ENCODE data around the gene SLIT3.

The SLIT3 gene

GRCh38 chr5:168721002-168721753 is 579.8 kb downstream of the SLIT3 start:
- TF ChIP-seq, protein P1, sequence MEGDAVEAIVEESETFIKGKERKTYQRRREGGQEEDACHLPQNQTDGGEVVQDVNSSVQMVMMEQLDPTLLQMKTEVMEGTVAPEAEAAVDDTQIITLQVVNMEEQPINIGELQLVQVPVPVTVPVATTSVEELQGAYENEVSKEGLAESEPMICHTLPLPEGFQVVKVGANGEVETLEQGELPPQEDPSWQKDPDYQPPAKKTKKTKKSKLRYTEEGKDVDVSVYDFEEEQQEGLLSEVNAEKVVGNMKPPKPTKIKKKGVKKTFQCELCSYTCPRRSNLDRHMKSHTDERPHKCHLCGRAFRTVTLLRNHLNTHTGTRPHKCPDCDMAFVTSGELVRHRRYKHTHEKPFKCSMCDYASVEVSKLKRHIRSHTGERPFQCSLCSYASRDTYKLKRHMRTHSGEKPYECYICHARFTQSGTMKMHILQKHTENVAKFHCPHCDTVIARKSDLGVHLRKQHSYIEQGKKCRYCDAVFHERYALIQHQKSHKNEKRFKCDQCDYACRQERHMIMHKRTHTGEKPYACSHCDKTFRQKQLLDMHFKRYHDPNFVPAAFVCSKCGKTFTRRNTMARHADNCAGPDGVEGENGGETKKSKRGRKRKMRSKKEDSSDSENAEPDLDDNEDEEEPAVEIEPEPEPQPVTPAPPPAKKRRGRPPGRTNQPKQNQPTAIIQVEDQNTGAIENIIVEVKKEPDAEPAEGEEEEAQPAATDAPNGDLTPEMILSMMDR (IDR thresholded peaks at IDR 0.05), result no peak
- Mint-ChIP-seq H3K9me3 (peaks cover 4% of the 10 kb centered on the region), H3K36me3 (ENCODE audit: low read depth) (peaks cover 9% of the 10 kb centered on the region), H3K27ac (no peak overlapping the region), H3K4me3 (no peak overlapping the region), H3K27me3 (ENCODE audit: low read depth, poor library complexity) (peaks cover 2% of the 10 kb centered on the region), H3K4me1 (peaks cover 11% of the 10 kb centered on the region)
- no peak for DNase-seq

GRCh38 chr5:168720575-168720974 is 580.4 kb downstream of the SLIT3 start:
- Mint-ChIP-seq H3K9me3 (no peaks in the 10 kb centered on the region), H3K36me3 (ENCODE audit: low read depth) (peaks cover 9% of the 10 kb centered on the region), H3K27ac (no peak overlapping the region), H3K4me1 (peaks cover 11% of the 10 kb centered on the region), H3K4me3 (no peak overlapping the region), H3K27me3 (ENCODE audit: low read depth, poor library complexity) (peaks cover 2% of the 10 kb centered on the region)
- DNase-seq, result no peak
- TF ChIP-seq, protein P1 (IDR thresholded peaks at IDR 0.05), result no peak

- Mint-ChIP-seq H3K36me3 (ENCODE audit: low read depth) (peaks cover 8% of the 10 kb centered on the region), H3K4me1 (peaks cover 16% of the 10 kb centered on the region), H3K27ac (no peak overlapping the region), H3K9me3 (no peaks in the 10 kb centered on the region), H3K27me3 (ENCODE audit: low read depth, poor library complexity) (peaks cover 7% of the 10 kb centered on the region), H3K4me3 (no peak overlapping the region)
- DNase-seq, result no peak
- TF ChIP-seq, protein P1 (IDR thresholded peaks at IDR 0.05), result no peak
Measured at GRCh38 chr5:168714046-168714445, 586.9 kb downstream of the SLIT3 start.

- Mint-ChIP-seq H3K4me1 (peaks cover 21% of the 10 kb centered on the region), H3K27me3 (ENCODE audit: low read depth, poor library complexity) (peaks cover 13% of the 10 kb centered on the region), H3K36me3 (ENCODE audit: low read depth) (peaks cover 8% of the 10 kb centered on the region), H3K27ac (no peak overlapping the region), H3K9me3 (no peaks in the 10 kb centered on the region), H3K4me3 (no peak overlapping the region)
- no peak for DNase-seq
- TF ChIP-seq, protein P1 (IDR thresholded peaks at IDR 0.05), result no peak
Measured at GRCh38 chr5:168713051-168713450, 587.9 kb downstream of the SLIT3 start.

DNA sequence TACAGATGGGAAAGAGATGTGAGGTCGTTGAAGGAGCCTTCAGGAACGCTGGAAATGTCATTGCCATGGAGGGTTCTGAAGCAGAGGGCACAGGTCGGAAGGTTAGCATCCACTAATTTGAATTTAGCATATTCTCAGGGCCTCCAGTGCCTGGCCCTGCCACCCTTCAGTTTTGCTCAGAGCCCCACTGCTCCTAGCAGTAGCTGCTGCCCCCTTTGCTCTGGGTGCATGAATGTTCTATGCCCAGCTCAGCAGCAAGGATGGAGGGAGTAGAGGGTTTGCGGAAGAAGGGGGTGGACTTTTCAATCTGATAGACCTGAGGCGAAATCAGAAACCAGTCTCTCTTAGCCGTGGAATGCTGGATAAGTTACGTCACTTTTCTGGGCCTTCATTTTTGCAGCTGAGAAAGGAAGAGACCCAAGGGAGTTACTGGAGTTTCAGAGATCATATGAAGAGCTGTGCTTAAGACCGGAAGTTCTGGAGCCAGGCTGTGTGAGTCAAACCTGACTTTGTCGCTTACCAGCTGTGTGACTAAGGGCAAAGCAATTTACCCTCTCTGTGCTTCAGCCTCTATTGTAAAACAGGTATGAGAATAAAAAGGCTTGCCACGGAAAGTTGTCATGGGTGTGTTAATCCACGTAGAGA is 588.5 kb downstream of the SLIT3 start:
- H3K4me1 Mint-ChIP-seq, result peaks cover 21% of the 10 kb centered on the region
- peaks cover 8% of the 10 kb centered on the region for H3K36me3 Mint-ChIP-seq (ENCODE audit: low read depth)
- TF ChIP-seq, protein P1 (IDR thresholded peaks at IDR 0.05), result no peak
- H3K9me3 Mint-ChIP-seq, result no peaks in the 10 kb centered on the region
- H3K27ac Mint-ChIP-seq, result peak overlapping the region; percentile 3
- H3K27me3 Mint-ChIP-seq (ENCODE audit: low read depth, poor library complexity), result peaks cover 13% of the 10 kb centered on the region
- no peak overlapping the region for H3K4me3 Mint-ChIP-seq
- no peak for DNase-seq

All from nephron progenitor cell (in vitro differentiated cells).